Measurements from ENCODE around the gene SLC22A23. TPM values are rescaled to one million over a fixed set of nuclear protein-coding genes. Genes with fewer than 3 reads are reported as not detected.

The SLC22A23 gene
- total RNA-seq, 1 experiment from 2014 or later: 6.8 TPM

DNA sequence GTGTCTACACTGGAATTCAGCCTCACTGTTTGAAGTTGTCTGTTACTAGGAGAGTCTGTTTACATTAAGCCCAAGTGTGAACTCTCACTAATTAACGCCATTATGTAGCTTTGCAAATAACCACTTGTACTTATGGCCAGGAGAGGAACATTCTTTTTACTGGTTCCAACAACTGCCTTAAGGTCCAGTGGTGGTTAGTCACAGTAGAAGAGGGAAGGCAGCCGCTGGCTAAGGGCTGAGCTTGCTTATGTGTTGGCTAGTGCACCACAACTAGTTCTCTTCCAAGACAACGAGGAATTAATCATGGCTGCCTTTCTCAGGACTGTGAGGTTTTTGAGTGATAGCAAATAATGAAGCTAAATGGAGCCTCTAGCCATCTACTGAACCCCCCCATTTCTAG lies 14.9 kb upstream of the SLC22A23 start:
- H3K4me1 ChIP-seq (ENCODE audit: insufficient read depth, low read length): 0 out of 2 replicates have a peak, but pooled peaks cover 3% of the 10 kb centered on the region
- no peaks in the 10 kb centered on the region for H3K27me3 ChIP-seq (ENCODE audit: insufficient read depth, low read length)
- Mint-ChIP-seq H3K4me3 (no peak overlapping the region), H3K4me1 (peaks cover 13 to 15% of the 10 kb centered on the region in 2 experiments), H3K27ac (no peak overlapping the region), H3K27me3 (ENCODE audit: low read depth) (no peaks in the 10 kb centered on the region; the same call in none of the 2 replicates), H3K9me3 (no peaks in the 10 kb centered on the region), H3K36me3 (ENCODE audit: insufficient read depth in 1 of 3, low read depth in 3 of 3) (no peaks in the 10 kb centered on the region)
- H3K56ac ChIP-seq (ENCODE audit: insufficient read length, low read depth, low read length): no peak overlapping the region
- H3K23ac ChIP-seq (ENCODE audit: insufficient read length, low read depth, low read length): no peak overlapping the region
- H2BK15ac ChIP-seq (ENCODE audit: low read depth, low read length): no peak overlapping the region
- H2BK12ac ChIP-seq (ENCODE audit: insufficient read length, low read depth, low read length): no peak overlapping the region
- H4K5ac ChIP-seq (ENCODE audit: insufficient read length, low read depth, low read length): no peak overlapping the region
- no peak overlapping the region for H2BK20ac ChIP-seq (ENCODE audit: low read depth, low read length, poor library complexity, severe bottlenecking)
- no peak overlapping the region for H2AK5ac ChIP-seq (ENCODE audit: insufficient read length, low read length)
- no peak overlapping the region for H3K4ac ChIP-seq (ENCODE audit: low read depth, low read length)
- no peaks in the 10 kb centered on the region for H3K79me2 ChIP-seq (ENCODE audit: insufficient read depth, low read length)
- H4K91ac ChIP-seq (ENCODE audit: insufficient read length, low read depth, low read length): no peak overlapping the region
- H3T11ph ChIP-seq (ENCODE audit: low read length): no peak overlapping the region
- no peak for DNase-seq
- H3K79me1 ChIP-seq (ENCODE audit: insufficient read depth, low read depth, low read length, poor library complexity, severe bottlenecking): no peaks in the 10 kb centered on the region
- no peak overlapping the region for H3K4me2 ChIP-seq (ENCODE audit: insufficient read depth, insufficient read length, low read length)
- TF ChIP-seq, protein P1, sequence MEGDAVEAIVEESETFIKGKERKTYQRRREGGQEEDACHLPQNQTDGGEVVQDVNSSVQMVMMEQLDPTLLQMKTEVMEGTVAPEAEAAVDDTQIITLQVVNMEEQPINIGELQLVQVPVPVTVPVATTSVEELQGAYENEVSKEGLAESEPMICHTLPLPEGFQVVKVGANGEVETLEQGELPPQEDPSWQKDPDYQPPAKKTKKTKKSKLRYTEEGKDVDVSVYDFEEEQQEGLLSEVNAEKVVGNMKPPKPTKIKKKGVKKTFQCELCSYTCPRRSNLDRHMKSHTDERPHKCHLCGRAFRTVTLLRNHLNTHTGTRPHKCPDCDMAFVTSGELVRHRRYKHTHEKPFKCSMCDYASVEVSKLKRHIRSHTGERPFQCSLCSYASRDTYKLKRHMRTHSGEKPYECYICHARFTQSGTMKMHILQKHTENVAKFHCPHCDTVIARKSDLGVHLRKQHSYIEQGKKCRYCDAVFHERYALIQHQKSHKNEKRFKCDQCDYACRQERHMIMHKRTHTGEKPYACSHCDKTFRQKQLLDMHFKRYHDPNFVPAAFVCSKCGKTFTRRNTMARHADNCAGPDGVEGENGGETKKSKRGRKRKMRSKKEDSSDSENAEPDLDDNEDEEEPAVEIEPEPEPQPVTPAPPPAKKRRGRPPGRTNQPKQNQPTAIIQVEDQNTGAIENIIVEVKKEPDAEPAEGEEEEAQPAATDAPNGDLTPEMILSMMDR (conservative IDR thresholded peaks at IDR 0.05): no peak
- no peak overlapping the region for H3K18ac ChIP-seq (ENCODE audit: insufficient read length, low read depth, low read length)
- H2BK120ac ChIP-seq (ENCODE audit: low read depth, low read length, poor library complexity, severe bottlenecking): no peak overlapping the region
- H3K9me3 ChIP-seq (ENCODE audit: control insufficient read depth, low read depth, low read length): no peaks in the 10 kb centered on the region
- H4K8ac ChIP-seq (replicated peaks; ENCODE audit: insufficient read length, low read depth, low read length): no peak overlapping the region
- no peak overlapping the region for H2AFZ ChIP-seq (ENCODE audit: low read length)
- H3K9ac ChIP-seq (ENCODE audit: extremely low read depth, insufficient read length, low read length): no peak overlapping the region
- no peak overlapping the region for H3K14ac ChIP-seq (ENCODE audit: insufficient read depth, low read length)
- H2BK5ac ChIP-seq (ENCODE audit: insufficient read length, low read length): no peak overlapping the region
- no peaks in the 10 kb centered on the region for H4K20me1 ChIP-seq (ENCODE audit: control insufficient read depth, insufficient read depth, insufficient read length)
- no CpG with 5 or more reads among the region's 3 CpGs for WGBS (ENCODE audit: extremely low coverage, insufficient read length, low lambda C conversion rate)
- no peak overlapping the region for H3K27ac ChIP-seq (ENCODE audit: insufficient read length, low read depth, low read length)
- peaks cover 2% of the 10 kb centered on the region for H3K23me2 ChIP-seq (ENCODE audit: insufficient read length, low read depth, low read length, poor library complexity, severe bottlenecking)
